Activated naive CD8-positive, alpha-beta T cell (primary cell): ENCODE results near the gene TRRAP.

ENCODE experiments used
- H3K27ac Mint-ChIP-seq: one replicate; pipeline ENCODE4 v1.8.0; 2021; ENCODE audit warnings: mixed read lengths
- H3K27me3 Mint-ChIP-seq: one replicate; pipeline ENCODE4 v1.8.0; 2021; ENCODE audit warnings: mixed read lengths
- H3K36me3 Mint-ChIP-seq: one replicate; pipeline ENCODE4 v1.8.0; 2021; ENCODE audit warnings: mixed read lengths
- H3K4me1 Mint-ChIP-seq: one replicate; pipeline ENCODE4 v1.8.0; 2021; ENCODE audit warnings: low read depth, mixed read lengths
- H3K4me3 Mint-ChIP-seq: one replicate; pipeline ENCODE4 v1.8.0; 2021; ENCODE audit warnings: mild to moderate bottlenecking, mixed read lengths
- H3K9me3 Mint-ChIP-seq: one replicate; pipeline ENCODE4 v1.8.0; 2021; ENCODE audit warnings: low read depth, mixed read lengths

The TRRAP gene

DNA sequence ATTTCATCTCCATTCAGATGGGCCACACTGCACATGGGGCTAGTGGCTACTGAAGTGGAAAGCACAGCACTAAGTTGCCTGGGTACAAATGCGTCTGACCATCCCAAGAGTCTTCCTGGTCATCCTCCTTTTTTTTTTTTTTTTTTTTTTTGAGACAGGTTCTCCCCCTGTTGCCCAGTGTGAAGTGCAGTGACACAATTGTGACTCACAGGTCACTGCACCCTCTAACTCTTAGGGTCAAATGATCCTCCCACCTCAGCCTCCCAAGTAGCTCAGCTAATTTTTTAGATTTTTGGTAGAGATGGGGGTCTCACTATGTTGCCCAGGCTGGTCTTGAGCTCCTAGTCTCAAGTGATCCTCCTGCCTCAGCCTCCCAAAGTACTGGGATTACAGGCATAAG is 3.4 kb upstream of the TRRAP start:
- Mint-ChIP-seq H3K27ac (no peak overlapping the region), H3K4me3 (no peak overlapping the region), H3K9me3 (no peaks in the 10 kb centered on the region), H3K36me3 (no peaks in the 10 kb centered on the region), H3K4me1 (peaks cover 9% of the 10 kb centered on the region), H3K27me3 (peaks cover 4% of the 10 kb centered on the region)

DNA sequence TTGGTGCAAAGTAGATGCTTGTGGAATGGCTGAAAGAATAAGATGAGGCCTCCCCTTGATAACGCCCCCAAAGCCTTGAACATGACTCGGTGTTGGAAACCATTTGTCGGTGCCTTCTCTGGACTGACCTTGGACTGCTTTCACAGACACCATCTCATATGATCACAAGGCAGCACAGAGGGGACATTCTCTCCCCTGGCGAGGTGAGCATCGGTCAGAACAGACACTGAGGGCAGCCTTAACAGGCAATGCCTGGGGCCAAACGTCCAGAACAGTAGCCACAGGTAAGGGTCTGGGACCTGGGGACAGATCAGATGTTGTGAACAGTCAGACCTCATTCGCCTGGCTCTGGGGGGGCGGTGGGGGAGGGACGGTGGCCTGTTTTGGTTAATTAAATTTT is 2.8 kb upstream of the TRRAP start:
- H3K27me3 Mint-ChIP-seq: peaks cover 4% of the 10 kb centered on the region
- peak overlapping the region; percentile 22 for H3K4me3 Mint-ChIP-seq
- peaks cover 12% of the 10 kb centered on the region for H3K4me1 Mint-ChIP-seq
- H3K27ac Mint-ChIP-seq: no peak overlapping the region
- no peaks in the 10 kb centered on the region for H3K36me3 Mint-ChIP-seq
- no peaks in the 10 kb centered on the region for H3K9me3 Mint-ChIP-seq

DNA sequence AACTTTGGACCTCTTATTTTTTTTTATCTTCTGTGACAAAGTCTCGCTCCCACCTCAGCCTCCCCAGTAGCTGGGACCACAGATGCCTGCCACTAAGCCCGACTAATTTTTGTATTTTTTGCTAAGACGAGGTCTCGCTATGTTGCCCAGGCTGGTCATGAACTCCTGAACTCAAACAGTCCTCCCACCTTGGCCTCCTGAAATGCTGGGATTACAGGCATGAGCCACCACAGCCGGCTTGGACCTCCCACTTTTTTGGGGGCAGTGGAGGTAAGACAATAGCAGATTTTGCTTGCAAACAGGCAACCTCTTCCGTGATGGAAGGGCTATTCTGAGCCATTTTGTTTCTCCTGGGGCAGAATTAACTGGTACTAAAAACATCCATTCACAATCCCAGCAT is 1.2 kb upstream of the TRRAP start:
- H3K4me1 Mint-ChIP-seq: peaks cover 21% of the 10 kb centered on the region

DNA sequence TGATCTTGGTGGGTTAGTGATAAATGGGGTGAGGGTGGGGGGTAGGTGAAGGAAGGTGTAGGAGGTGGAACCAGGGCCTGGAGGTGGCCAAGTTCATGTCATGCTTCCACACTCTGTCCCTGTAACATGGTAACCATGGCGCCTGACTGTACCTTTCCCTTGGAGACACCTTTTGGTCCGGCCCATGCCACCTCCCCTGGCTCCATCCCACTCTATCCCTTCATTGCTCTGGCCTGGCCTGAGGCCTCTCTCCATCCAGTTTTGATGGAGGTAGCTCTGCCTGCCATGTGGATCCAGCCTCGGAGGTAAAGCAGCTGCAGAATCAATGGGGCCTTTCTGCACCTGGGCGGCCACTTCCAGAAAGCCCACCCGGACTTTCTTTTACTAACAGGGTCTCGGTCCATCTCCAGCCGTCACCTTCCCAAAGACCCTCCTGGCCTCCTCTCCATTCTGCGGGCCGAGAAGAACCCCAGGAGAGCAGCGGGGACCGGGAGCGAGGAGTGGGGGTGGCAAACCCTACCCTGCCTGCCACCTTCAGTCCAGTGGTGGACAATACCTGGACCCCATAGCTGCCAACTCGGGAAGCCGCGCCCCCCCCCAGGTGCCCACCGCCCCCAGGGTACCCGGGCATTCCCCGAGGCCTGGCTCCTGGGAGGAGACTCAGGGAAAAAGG is 504 bp upstream of the TRRAP start:
- H3K36me3 Mint-ChIP-seq: no peaks in the 10 kb centered on the region
- H3K27ac Mint-ChIP-seq: no peak overlapping the region
- H3K4me1 Mint-ChIP-seq: peaks cover 21% of the 10 kb centered on the region
- peak overlapping the region; percentile 72 for H3K4me3 Mint-ChIP-seq
- H3K27me3 Mint-ChIP-seq: no peaks in the 10 kb centered on the region
- no peaks in the 10 kb centered on the region for H3K9me3 Mint-ChIP-seq

More for the DNA sequence above, 1.2 kb upstream of the TRRAP start:
- peak overlapping the region; percentile 72 for H3K4me3 Mint-ChIP-seq
- H3K27ac Mint-ChIP-seq: no peak overlapping the region
- no peaks in the 10 kb centered on the region for H3K9me3 Mint-ChIP-seq
- H3K36me3 Mint-ChIP-seq: no peaks in the 10 kb centered on the region
- H3K27me3 Mint-ChIP-seq: peaks cover 4% of the 10 kb centered on the region

DNA sequence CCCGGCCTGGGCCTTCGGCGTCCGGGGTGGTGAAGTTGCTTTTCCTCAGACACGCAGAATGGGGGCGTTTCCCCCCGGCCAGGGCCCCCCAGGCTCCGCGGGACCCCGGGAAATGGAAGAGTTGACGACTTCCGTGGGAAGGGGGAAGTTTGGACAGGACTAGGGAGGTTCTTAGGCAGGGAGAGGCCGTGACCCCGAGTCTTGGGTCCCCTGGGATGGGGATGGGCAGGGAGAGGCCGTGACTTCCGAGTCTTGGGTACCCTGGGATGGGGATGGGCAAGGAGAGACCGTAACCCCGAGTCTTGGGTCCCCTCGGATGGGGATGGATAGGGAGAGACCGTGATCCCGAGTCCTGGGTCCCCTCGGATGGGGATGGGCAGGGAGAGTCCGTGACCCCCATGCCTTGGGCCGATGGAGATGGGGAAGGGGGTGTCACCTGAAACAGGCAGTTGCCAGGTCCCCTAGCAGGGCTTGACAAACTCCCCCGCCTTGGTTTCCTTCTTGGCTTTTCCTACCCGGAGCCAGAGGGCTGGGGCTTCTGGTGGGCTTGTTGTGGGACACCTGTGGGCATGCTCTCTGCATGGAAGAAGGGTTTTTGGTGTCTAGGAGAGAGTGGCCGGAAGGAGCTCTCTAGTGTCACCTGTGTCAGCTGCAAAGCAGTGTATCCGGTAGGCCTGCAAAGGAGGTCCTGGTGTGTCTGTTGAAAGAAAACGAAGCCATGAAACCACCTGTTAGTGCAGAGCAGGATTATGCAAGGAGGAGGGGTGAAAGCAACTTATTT is 1.1 kb downstream of the TRRAP start:
- Mint-ChIP-seq H3K4me3 (peak overlapping the region; percentile 96), H3K27me3 (no peaks in the 10 kb centered on the region), H3K9me3 (no peaks in the 10 kb centered on the region), H3K27ac (peak overlapping the region; percentile 92), H3K36me3 (no peaks in the 10 kb centered on the region), H3K4me1 (peaks cover 24% of the 10 kb centered on the region)

DNA sequence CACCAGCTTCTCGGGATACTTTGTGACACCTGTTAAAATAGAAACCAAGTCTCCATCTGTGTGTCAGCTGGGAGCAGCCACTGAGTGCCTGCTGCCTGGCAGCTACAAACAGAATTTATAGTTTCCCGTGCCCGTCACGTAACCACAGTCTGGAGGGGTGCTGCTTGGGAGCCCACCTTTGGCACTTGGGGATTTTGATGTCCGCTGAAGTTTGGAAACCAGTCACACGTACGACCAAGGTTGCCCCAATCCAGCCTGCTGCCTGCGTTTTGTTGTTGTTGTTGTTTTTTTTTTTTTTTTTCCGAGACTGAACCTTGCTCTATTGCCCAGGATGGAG is 1.6 kb downstream of the TRRAP start:
- H3K27ac Mint-ChIP-seq: peak overlapping the region; percentile 92
- peak overlapping the region; percentile 96 for H3K4me3 Mint-ChIP-seq
- no peaks in the 10 kb centered on the region for H3K36me3 Mint-ChIP-seq
- H3K4me1 Mint-ChIP-seq: peaks cover 24% of the 10 kb centered on the region
- H3K9me3 Mint-ChIP-seq: no peaks in the 10 kb centered on the region
- H3K27me3 Mint-ChIP-seq: no peaks in the 10 kb centered on the region

DNA sequence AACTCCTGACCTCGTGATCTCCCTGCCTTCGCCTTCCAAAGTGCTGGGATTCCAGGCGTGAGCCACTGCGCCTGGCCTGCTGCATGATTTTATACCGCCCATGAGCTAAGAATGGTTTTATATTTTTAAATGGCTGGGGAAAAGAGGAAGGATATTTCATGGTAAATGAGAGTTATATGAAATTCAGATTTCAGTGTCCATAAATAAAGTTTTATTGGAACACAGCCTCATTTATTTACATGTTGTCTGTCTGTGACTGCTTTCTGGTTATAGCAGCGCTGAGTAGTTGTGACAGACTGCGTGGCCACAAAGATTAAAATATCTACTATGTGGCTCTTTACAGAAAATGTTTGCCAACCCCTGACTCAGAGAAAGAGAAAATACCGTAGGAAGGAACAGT is 2.2 kb downstream of the TRRAP start:
- Mint-ChIP-seq H3K36me3 (no peaks in the 10 kb centered on the region), H3K27me3 (no peaks in the 10 kb centered on the region), H3K4me3 (peak overlapping the region; percentile 96), H3K9me3 (no peaks in the 10 kb centered on the region), H3K27ac (no peak overlapping the region), H3K4me1 (peaks cover 26% of the 10 kb centered on the region)

DNA sequence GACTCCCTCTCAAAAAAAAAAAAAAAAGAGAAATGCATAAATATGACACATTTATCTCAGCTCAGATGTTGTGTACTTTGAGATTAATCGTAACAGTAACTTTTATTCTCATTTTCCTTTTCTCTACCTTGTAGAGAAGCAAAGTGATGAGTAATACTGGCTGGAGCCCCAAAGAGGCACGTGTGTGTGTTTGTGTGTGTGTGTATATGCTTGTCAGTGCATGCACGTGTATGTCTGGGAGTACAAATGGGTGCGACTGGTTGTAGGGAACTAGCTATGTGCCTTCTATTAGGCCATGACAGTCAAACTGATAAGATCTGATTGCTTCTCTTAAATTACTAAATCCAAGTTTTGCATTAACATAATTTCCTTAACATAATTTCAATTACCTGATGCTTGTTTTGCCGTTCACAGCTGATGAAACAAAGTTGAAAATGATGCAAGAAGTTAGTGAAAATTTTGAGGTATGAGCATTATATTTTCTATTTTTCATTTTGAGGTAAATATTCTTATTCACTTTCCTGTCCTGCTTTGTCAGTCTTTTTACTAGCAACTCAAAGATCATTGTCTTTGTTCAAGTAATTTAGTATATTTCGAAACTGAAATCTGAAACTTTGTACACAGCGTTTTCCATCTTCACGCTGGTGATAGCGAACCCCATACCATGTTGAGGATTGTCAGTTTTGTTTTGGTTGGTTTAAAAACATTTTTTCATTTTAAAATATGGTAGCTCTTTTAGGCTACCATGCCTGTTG is 3.4 kb downstream of the TRRAP start:
- Mint-ChIP-seq H3K36me3 (no peaks in the 10 kb centered on the region), H3K27me3 (no peaks in the 10 kb centered on the region), H3K4me3 (peak overlapping the region; percentile 27), H3K9me3 (no peaks in the 10 kb centered on the region), H3K4me1 (peaks cover 26% of the 10 kb centered on the region), H3K27ac (no peak overlapping the region)

DNA sequence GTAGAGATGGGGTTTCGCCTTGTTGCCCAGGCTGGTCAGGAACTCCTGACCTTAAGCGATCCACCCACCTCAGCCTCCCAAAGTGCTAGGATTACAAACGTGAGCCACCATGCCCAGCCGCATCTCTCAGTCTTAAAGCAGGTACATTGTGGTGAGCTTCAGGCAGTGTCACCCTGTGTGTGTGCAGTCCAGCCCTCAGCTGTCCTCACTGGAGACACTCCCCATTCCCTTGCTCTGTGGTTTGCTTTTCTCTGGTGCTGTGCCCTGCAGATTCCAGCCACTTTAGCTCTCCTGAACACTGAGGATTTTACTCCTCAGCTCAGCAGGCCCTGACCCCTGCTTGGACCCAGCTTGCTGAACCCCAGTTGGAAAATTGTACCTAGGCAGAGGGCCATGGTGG is 6.1 kb downstream of the TRRAP start:
- Mint-ChIP-seq H3K4me1 (peaks cover 31% of the 10 kb centered on the region), H3K27ac (no peak overlapping the region), H3K9me3 (no peaks in the 10 kb centered on the region), H3K36me3 (peaks cover 5% of the 10 kb centered on the region), H3K27me3 (no peaks in the 10 kb centered on the region), H3K4me3 (no peak overlapping the region)

DNA sequence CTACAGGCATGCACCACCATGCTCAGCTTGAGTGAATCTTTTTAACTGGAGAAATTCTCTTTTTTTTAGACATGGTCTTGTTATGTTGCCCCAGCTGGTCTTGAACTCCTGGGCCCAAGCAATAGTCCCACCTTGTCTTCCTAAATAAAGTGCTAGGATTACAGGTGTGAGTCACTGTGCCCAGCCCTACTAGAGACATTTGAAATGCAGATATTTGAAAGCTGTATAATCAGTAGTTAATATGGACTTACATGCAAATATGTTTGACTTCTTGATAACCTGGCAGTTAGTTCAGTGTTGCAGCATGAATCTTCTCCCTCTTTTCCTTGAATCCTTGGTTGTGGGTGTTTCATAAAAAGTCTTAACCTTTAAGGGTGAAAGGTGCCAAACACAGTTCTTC is 8.7 kb downstream of the TRRAP start:
- Mint-ChIP-seq H3K36me3 (peaks cover 5% of the 10 kb centered on the region), H3K9me3 (no peaks in the 10 kb centered on the region), H3K27me3 (no peaks in the 10 kb centered on the region)

DNA sequence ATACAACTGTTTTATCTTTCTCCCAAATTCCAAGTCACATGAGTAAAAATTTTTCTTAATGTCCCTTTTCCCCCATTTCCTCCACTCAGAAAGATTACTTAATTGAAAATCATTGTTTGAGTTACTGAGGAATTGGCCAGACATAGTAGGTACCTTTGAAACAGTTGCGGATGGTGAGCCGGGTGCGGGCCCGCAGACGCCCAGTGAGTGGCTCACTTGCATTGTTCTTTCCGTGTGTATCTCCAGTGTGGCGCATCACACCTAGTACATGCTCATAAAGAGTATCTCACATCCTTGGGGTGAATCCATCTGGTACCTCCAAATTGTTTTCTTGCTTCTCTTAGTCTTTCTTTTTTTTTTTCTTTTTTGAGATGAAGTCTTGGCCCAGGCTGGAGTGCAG is 14.3 kb downstream of the TRRAP start:
- Mint-ChIP-seq H3K4me3 (no peak overlapping the region), H3K27me3 (no peaks in the 10 kb centered on the region), H3K36me3 (peaks cover 13% of the 10 kb centered on the region), H3K9me3 (no peaks in the 10 kb centered on the region), H3K27ac (no peak overlapping the region), H3K4me1 (peaks cover 14% of the 10 kb centered on the region)

More for the DNA sequence above, 8.7 kb downstream of the TRRAP start:
- Mint-ChIP-seq H3K4me1 (peaks cover 13% of the 10 kb centered on the region), H3K4me3 (no peak overlapping the region), H3K27ac (no peak overlapping the region)

DNA sequence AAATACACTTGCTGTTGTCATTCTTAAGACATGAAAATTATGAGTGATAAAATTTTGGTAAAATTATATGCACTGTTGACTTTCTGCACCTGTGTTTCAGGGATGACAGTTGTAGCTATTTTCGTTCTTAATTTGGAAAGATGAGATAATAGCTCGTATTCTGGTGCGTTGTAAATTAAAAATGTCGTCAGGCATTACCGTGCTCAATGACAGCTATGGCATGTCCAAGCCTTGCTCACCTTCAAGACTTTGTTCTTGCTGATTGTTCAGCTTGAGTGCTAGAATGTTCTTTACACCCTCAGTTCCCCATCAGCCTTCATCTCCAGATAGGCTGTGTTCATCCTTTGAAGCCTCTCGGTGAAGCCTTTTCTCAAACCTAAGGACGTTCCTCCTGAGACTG is 21.5 kb downstream of the TRRAP start:
- Mint-ChIP-seq H3K9me3 (no peaks in the 10 kb centered on the region), H3K27me3 (no peaks in the 10 kb centered on the region), H3K4me3 (no peak overlapping the region), H3K27ac (no peak overlapping the region), H3K4me1 (peaks cover 3% of the 10 kb centered on the region), H3K36me3 (peaks cover 25% of the 10 kb centered on the region)

DNA sequence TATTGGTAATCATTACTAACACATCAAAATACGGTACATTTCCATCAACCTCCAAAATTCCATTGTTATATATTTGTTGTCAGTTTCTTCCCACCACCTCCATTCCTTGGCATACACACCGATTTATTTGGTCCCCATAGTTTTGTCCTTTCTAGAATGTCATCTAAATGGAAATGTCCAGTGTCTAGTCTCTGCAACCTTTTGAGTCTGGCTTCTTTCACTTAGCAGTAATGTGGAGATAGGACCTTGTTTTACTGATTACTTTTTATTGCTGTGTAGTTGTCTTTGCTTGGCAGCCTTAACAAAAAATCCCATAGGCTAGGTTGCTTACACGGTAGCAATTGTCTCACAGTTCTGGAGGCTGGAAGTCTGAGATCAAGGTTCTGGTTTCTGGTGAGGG is 22.5 kb downstream of the TRRAP start:
- peaks cover 29% of the 10 kb centered on the region for H3K36me3 Mint-ChIP-seq
- H3K27ac Mint-ChIP-seq: no peak overlapping the region
- H3K27me3 Mint-ChIP-seq: no peaks in the 10 kb centered on the region
- no peaks in the 10 kb centered on the region for H3K9me3 Mint-ChIP-seq
- no peak overlapping the region for H3K4me3 Mint-ChIP-seq
- no peaks in the 10 kb centered on the region for H3K4me1 Mint-ChIP-seq

DNA sequence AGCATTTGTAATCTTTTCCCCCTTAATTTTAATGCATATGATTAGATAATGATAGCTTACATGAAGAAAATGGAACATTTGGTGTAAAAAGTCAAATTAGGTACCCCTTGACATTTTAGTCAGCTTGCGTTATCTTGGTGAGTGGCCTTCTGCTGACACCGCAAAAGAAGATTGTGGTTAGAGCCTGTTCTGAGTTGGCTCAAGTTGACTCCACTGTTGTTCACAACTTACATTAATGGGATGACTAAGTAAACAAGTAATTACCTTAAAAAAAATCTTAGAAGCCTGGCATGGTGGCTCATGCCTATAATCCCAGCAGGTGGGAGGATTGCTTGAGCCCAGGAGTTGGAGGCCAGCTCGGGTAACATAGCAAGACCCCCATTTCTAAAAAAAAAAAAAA is 24.2 kb downstream of the TRRAP start:
- Mint-ChIP-seq H3K9me3 (no peaks in the 10 kb centered on the region), H3K36me3 (peaks cover 23% of the 10 kb centered on the region)

DNA sequence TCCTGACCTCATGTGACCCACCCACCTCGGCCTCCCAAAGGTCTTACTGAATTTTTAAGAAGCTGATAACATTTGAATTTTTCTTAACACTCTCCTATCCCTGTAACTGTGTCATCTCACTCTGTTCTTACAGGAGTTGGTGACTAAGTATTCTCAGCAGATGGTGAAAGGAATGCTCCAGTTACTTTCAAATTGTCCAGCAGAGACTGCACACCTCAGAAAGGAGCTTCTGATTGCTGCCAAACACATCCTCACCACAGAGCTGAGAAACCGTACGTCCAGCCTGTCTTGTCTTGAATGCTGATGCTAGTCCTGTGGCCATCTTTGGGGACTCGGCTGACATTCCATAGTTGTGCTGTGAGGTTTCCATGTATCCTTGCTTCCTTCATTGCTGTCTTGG is 24.9 kb downstream of the TRRAP start:
- H3K36me3 Mint-ChIP-seq: peaks cover 22% of the 10 kb centered on the region
- no peaks in the 10 kb centered on the region for H3K27me3 Mint-ChIP-seq
- H3K4me1 Mint-ChIP-seq: no peaks in the 10 kb centered on the region
- H3K27ac Mint-ChIP-seq: no peak overlapping the region
- no peak overlapping the region for H3K4me3 Mint-ChIP-seq
- no peaks in the 10 kb centered on the region for H3K9me3 Mint-ChIP-seq

More for the DNA sequence above, 24.2 kb downstream of the TRRAP start:
- Mint-ChIP-seq H3K4me1 (no peaks in the 10 kb centered on the region), H3K4me3 (no peak overlapping the region), H3K27ac (no peak overlapping the region), H3K27me3 (no peaks in the 10 kb centered on the region)
